WERI-Rb-1 (cell line): ENCODE data around the gene UBE2E1.

ENCODE experiments used
- DNase-seq: peaks from one replicate; pipeline ENCODE4 v3.0.0-alpha.2; 2020
- H3K27ac ChIP-seq: fragments of 250-450 bp; sonication (Bioruptor Pico); 2 replicates; pipeline ENCODE4 v1.5.1; 2020; ENCODE audit warnings: mild to moderate bottlenecking, moderate library complexity
- H3K27me3 ChIP-seq: fragments of 250-450 bp; sonication (Bioruptor Pico); 2 replicates; pipeline ENCODE4 v1.5.1; 2021; ENCODE audit warnings: mild to moderate bottlenecking, low read depth, moderate library complexity; ENCODE audit not compliant: insufficient read depth, severe bottlenecking
- H3K36me3 ChIP-seq: fragments of 250-450 bp; sonication (Bioruptor Pico); 2 replicates; pipeline ENCODE4 v1.5.1; 2020; ENCODE audit warnings: mild to moderate bottlenecking, moderate library complexity
- H3K4me3 ChIP-seq: 2 replicates; pipeline ENCODE4 v1.5.1; 2011; ENCODE audit warnings: low read depth, mild to moderate bottlenecking, control low read depth, low read length
- H3K9me3 ChIP-seq: fragments of 250-450 bp; sonication (Bioruptor Pico); 2 replicates; pipeline ENCODE4 v1.5.1; 2021; ENCODE audit warnings: mild to moderate bottlenecking, moderate library complexity; ENCODE audit not compliant: severe bottlenecking
- TF ChIP-seq, protein P1 (sequence below): IDR thresholded peaks from 2 replicates; pipeline ENCODE4 v1.5.1; 2011; ENCODE audit warnings: low read depth, mild to moderate bottlenecking, control low read depth, inconsistent platforms, low read length

The UBE2E1 gene

GRCh38 chr3:23817508-23818223, 11.9 kb downstream of the UBE2E1 start:
- DNase-seq, result no peak
- TF ChIP-seq, protein P1, sequence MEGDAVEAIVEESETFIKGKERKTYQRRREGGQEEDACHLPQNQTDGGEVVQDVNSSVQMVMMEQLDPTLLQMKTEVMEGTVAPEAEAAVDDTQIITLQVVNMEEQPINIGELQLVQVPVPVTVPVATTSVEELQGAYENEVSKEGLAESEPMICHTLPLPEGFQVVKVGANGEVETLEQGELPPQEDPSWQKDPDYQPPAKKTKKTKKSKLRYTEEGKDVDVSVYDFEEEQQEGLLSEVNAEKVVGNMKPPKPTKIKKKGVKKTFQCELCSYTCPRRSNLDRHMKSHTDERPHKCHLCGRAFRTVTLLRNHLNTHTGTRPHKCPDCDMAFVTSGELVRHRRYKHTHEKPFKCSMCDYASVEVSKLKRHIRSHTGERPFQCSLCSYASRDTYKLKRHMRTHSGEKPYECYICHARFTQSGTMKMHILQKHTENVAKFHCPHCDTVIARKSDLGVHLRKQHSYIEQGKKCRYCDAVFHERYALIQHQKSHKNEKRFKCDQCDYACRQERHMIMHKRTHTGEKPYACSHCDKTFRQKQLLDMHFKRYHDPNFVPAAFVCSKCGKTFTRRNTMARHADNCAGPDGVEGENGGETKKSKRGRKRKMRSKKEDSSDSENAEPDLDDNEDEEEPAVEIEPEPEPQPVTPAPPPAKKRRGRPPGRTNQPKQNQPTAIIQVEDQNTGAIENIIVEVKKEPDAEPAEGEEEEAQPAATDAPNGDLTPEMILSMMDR, result no peak
- no peaks in the 10 kb centered on the region for H3K9me3 ChIP-seq
- H3K27ac ChIP-seq, result no peak overlapping the region
- peaks cover under 1% of the 10 kb centered on the region; the same call in 1 of the 2 replicates for H3K36me3 ChIP-seq
- no peak overlapping the region for H3K4me3 ChIP-seq
- H3K27me3 ChIP-seq, result no peaks in the 10 kb centered on the region

DNA sequence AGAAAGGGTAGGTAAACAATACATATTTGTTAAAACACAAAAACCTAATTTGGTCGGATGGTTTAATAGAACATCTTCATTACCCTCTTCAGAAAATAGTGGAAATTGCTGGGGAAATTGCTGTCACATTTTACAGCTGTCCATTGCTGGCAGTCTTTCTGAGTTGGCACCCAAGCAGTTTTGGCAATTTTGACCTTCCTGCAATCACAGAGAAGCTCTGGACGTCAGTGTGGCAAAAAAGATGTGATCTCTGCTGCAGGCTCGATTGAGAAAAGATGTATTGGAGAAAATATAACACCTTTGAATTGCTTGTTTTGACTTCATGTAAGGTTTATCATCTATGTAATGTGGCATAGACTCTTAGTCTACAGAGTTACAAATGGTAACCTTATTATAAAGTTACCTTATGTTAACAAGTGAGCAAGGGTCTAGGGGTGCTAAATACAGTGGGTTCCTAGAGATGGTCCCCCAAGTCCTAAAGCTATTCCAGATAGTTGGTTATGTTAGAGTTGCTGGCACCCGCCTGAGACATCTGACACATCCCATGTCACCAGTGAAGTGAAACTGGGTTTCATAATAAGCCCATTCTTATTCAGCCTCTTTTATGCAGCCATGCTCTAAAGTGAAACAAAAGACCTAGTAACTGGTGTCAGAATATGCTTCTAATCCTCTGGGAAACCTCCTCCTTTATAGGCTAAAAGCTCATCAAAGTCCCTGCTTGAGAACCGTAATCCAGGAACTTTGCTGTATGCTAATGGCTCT, 14.0 kb downstream of the UBE2E1 start:
- TF ChIP-seq, protein P1, result no peak
- H3K27ac ChIP-seq, result no peak overlapping the region
- no peaks in the 10 kb centered on the region for H3K27me3 ChIP-seq
- no peaks in the 10 kb centered on the region for H3K9me3 ChIP-seq
- DNase-seq, result no peak
- no peak overlapping the region for H3K4me3 ChIP-seq
- no peaks in the 10 kb centered on the region; the same call in 1 of the 2 replicates for H3K36me3 ChIP-seq

GRCh38 chr3:23820888-23821287, 15.1 kb downstream of the UBE2E1 start:
- Histone ChIP-seq H3K4me3 (no peak overlapping the region), H3K27me3 (no peaks in the 10 kb centered on the region), H3K36me3 (no peaks in the 10 kb centered on the region; the same call in 1 of the 2 replicates), H3K9me3 (no peaks in the 10 kb centered on the region), H3K27ac (no peak overlapping the region)
- TF ChIP-seq, protein P1, result no peak
- DNase-seq, result no peak

- H3K27me3 ChIP-seq, result no peaks in the 10 kb centered on the region
- H3K4me3 ChIP-seq, result no peak overlapping the region
- no peak overlapping the region for H3K27ac ChIP-seq
- no peaks in the 10 kb centered on the region for H3K9me3 ChIP-seq
- H3K36me3 ChIP-seq, result no peaks in the 10 kb centered on the region; the same call in 1 of the 2 replicates
- TF ChIP-seq, protein P1, result no peak
- DNase-seq, result no peak
Measured at GRCh38 chr3:23821858-23822257, 16.1 kb downstream of the UBE2E1 start.

DNA sequence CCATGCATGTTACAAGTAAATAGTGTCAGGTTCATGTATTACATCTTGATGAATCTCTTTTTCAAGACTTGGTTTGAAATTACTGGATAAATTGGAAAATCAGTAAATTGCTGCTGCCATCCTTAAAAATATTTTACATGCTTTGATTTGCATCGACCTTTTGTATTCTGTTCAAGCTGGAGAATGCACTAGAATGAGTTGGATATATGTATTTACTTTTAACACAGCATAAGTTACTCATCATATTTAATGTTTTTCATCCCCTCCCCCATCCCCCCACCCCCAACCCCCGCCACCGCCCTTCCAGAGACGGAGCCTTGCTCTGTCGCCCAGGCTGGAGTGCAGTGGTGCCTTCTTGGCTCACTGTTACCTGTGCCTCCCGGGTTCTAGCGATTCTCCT, 16.8 kb downstream of the UBE2E1 start:
- Histone ChIP-seq H3K27me3 (no peaks in the 10 kb centered on the region), H3K36me3 (no peaks in the 10 kb centered on the region; the same call in 1 of the 2 replicates), H3K27ac (no peak overlapping the region), H3K4me3 (no peak overlapping the region), H3K9me3 (no peaks in the 10 kb centered on the region)
- DNase-seq, result no peak
- TF ChIP-seq, protein P1, result no peak
